ENCODE data around the gene SLC22A4. TPM values are rescaled to one million over a fixed set of nuclear protein-coding genes. Genes with fewer than 3 reads are reported as not detected.

The SLC22A4 gene
- total RNA-seq, 3 donors from 2014 or later: 1.3 to 4.5 (median 2.3) TPM

- Histone ChIP-seq H3K36me3 (no peaks in the 10 kb centered on the region), H3K27me3 (no peaks in the 10 kb centered on the region), H3K9me3 (no peaks in the 10 kb centered on the region), H3K4me1 (peaks cover 12 to 15% of the 10 kb centered on the region in 2 donors), H3K27ac (no peak overlapping the region), H3K4me3 (no peak overlapping the region)
- TF ChIP-seq POLR2A (IDR thresholded peaks at IDR 0.05): no peak
- TF ChIP-seq POLR2AphosphoS5 (IDR thresholded peaks at IDR 0.05): no peak
- no peak for TF ChIP-seq CTCF (IDR thresholded peaks at IDR 0.05)
- DNase-seq (ENCODE audit: low spot score in 2 of 2): no peak
- intact Hi-C loops (cut with DNase I; ENCODE audit: low total_unique reads): no loop called here
These were observed 99.0 kb downstream of the SLC22A4 start for GRCh38 chr5:132392978-132393825.

Other genes with a start within 250 kb of the SLC22A4 start
- gene IL3, start 233.7 kb upstream of the SLC22A4 start, total RNA-seq: not detected
- gene CSF2, start 220.6 kb upstream of the SLC22A4 start, total RNA-seq: not detected
- gene P4HA2, start 66.5 kb upstream of the SLC22A4 start, total RNA-seq: 10 to 100 TPM; 21.8 to 34.8 (median 26.2) TPM
- 100 to 1,000 TPM in 1 of 3 donors, 10 to 100 TPM in 1, 1 to 10 TPM in 1; 9.0 to 102 (median 71.4) TPM for gene PDLIM4, start 36.7 kb upstream of the SLC22A4 start, total RNA-seq
- gene SLC22A5, start 75.3 kb downstream of the SLC22A4 start, total RNA-seq: 10 to 100 TPM in 2 of 3 donors, 1 to 10 TPM in 1; 6.6 to 31.5 (median 23.3) TPM
- 10 to 100 TPM; 10.4 to 27.8 (median 18.0) TPM for gene IRF1, start 196.4 kb downstream of the SLC22A4 start, total RNA-seq
- gene IL5, start 249.1 kb downstream of the SLC22A4 start, total RNA-seq: not detected